Measurements from ENCODE around the gene COMT. TPM values are rescaled to one million over a fixed set of nuclear protein-coding genes. Genes with fewer than 3 reads are reported as not detected.
"Not testable (repeated sequence)": the region's sequence is repeated elsewhere in the genome, so short reads cannot be mapped to it uniquely, and the experiment has no call there.

COMT gene
- total and polyA plus RNA-seq, 3 experiments from 2014 or later = 89.3 to 93.7 (median 92.7) TPM

DNA sequence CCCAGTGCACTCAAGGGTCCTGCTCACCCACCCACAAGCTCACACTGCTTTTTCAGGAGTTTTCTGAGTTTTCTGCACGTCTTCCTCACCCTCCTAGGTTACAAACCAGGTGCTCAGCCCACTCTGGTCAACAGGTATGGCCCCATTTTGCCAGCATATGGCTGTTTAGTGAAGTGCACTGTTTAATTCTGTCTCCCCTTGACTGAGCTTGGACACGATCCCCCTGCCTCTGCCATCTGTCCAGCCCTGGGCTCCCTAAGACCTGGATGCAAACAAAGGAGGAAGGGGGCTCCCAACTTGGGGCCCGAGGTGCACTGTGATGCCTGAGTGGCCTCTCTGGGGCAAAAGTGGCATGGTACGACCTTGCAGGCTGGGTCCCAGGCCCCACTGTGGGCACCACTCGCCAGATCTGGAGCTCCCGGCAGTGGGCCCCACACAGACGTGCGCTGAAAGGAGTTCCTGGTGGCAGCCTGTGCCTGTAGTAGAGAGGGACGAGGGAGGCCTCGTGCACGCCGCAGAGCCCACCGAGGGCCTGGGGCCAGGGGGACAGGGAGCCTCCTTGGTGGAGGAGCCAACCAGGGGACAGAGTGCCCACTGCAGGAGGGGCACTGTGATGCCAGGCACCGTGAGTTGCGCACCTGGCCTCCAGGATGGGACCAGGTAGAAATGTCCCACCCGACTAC is 37.3 kb upstream of the COMT start:
- Histone ChIP-seq H3K4me1 (ENCODE audit: insufficient read depth, low read length) (peaks cover under 1% of the 10 kb centered on the region), H3K27me3 (ENCODE audit: insufficient read depth, low read length, poor library complexity, severe bottlenecking) (no peaks in the 10 kb centered on the region), H3K36me3 (ENCODE audit: insufficient read depth, low read length) (no peaks in the 10 kb centered on the region), H3K9me3 (ENCODE audit: low read length) (no peaks in the 10 kb centered on the region), H3K4me3 (ENCODE audit: low read length) (no peak overlapping the region), H3K27ac (ENCODE audit: low read depth, low read length) (no peak overlapping the region)
- H3K4me3 Mint-ChIP-seq = peak overlapping the region in 1 of 7 donors; percentile 32
- no peak overlapping the region for H3K27ac Mint-ChIP-seq
- ChIA-PET POLR2A (interaction anchor here (0.9 kb wide), 1 partner anchor 12 kb away, joined by 3 read pairs; no protein-coding TSS in a partner anchor), CTCF (interaction anchor here (1.3 to 5.3 kb wide), 3 partner anchors 10 to 174 kb away, joined by 3 to 35 read pairs (median 4); no protein-coding TSS in a partner anchor)
- no peaks in the 10 kb centered on the region for H3K27me3 Mint-ChIP-seq
- peaks cover 2 to 35% (median 6%) of the 10 kb centered on the region in 3 donors for H3K36me3 Mint-ChIP-seq
- no peaks in the 10 kb centered on the region for H3K4me1 Mint-ChIP-seq
- H3K9me3 Mint-ChIP-seq = no peaks in the 10 kb centered on the region
- DNase-seq = no peak

- H3K9me3 Mint-ChIP-seq = no peaks in the 10 kb centered on the region
- Histone ChIP-seq H3K36me3 (ENCODE audit: insufficient read depth, low read length) (no peaks in the 10 kb centered on the region), H3K4me3 (ENCODE audit: low read length) (no peak overlapping the region), H3K27ac (ENCODE audit: low read depth, low read length) (no peak overlapping the region), H3K27me3 (ENCODE audit: insufficient read depth, low read length, poor library complexity, severe bottlenecking) (no peaks in the 10 kb centered on the region), H3K9me3 (ENCODE audit: low read length) (no peaks in the 10 kb centered on the region), H3K4me1 (ENCODE audit: insufficient read depth, low read length) (peaks cover 6% of the 10 kb centered on the region)
- H3K4me1 Mint-ChIP-seq = peaks cover 1 to 6% (median 3%) of the 10 kb centered on the region in 3 donors
- no peak for DNase-seq
- ChIA-PET POLR2A (interaction anchor here (0.9 kb wide), 1 partner anchor 13 kb away, joined by 3 read pairs; no protein-coding TSS in a partner anchor), CTCF (interaction anchor here (1.6 to 5.3 kb wide), 2 partner anchors 10 to 175 kb away, joined by 4 to 35 read pairs; no protein-coding TSS in a partner anchor)
- no peak overlapping the region for H3K4me3 Mint-ChIP-seq
- H3K27ac Mint-ChIP-seq = no peak overlapping the region
- H3K27me3 Mint-ChIP-seq = no peaks in the 10 kb centered on the region
- peaks cover 2 to 34% (median 11%) of the 10 kb centered on the region in 3 donors for H3K36me3 Mint-ChIP-seq
Observed at GRCh38 chr22:19904935-19905334, 36.6 kb upstream of the COMT start.

- H3K9me3 Mint-ChIP-seq = no peaks in the 10 kb centered on the region
- H3K27ac Mint-ChIP-seq = peak overlapping the region in 1 of 8 donors; percentile 46
- ChIA-PET POLR2A (no interaction called here), CTCF (interaction anchor here (1.6 to 5.3 kb wide), 2 partner anchors 11 to 176 kb away, joined by 4 to 35 read pairs; no protein-coding TSS in a partner anchor)
- Histone ChIP-seq H3K27ac (ENCODE audit: low read depth, low read length) (no peak overlapping the region), H3K9me3 (ENCODE audit: low read length) (no peaks in the 10 kb centered on the region), H3K4me3 (ENCODE audit: low read length) (no peak overlapping the region), H3K27me3 (ENCODE audit: insufficient read depth, low read length, poor library complexity, severe bottlenecking) (no peaks in the 10 kb centered on the region), H3K36me3 (ENCODE audit: insufficient read depth, low read length) (no peaks in the 10 kb centered on the region), H3K4me1 (ENCODE audit: insufficient read depth, low read length) (peaks cover 6% of the 10 kb centered on the region)
- H3K4me3 Mint-ChIP-seq = no peak overlapping the region
- peaks cover 2 to 38% (median 12%) of the 10 kb centered on the region in 3 donors for H3K36me3 Mint-ChIP-seq
- H3K27me3 Mint-ChIP-seq = no peaks in the 10 kb centered on the region
- no peak for DNase-seq
- peaks cover 1 to 8% (median 4%) of the 10 kb centered on the region in 3 donors for H3K4me1 Mint-ChIP-seq
Observed at GRCh38 chr22:19905347-19906276, 36.0 kb upstream of the COMT start.

- H3K27ac Mint-ChIP-seq; H3K4me3 ChIP-seq (ENCODE audit: low read length); H3K27me3 Mint-ChIP-seq; H3K9me3 ChIP-seq (ENCODE audit: low read length); H3K27me3 ChIP-seq (ENCODE audit: insufficient read depth, low read length, poor library complexity, severe bottlenecking); POLR2A ChIA-PET; H3K27ac ChIP-seq (ENCODE audit: low read depth, low read length); H3K4me1 Mint-ChIP-seq; DNase-seq; H3K36me3 ChIP-seq (ENCODE audit: insufficient read depth, low read length); H3K9me3 Mint-ChIP-seq; H3K4me3 Mint-ChIP-seq; H3K4me1 ChIP-seq (ENCODE audit: insufficient read depth, low read length): not testable (repeated sequence)
- CTCF ChIA-PET = interaction anchor here (5.3 kb wide), 1 partner anchor 177 kb away, joined by 35 read pairs; no protein-coding TSS in a partner anchor
- H3K36me3 Mint-ChIP-seq = peaks cover 2 to 40% (median 12%) of the 10 kb centered on the region in 3 donors
Observed at GRCh38 chr22:19906864-19907263, 34.7 kb upstream of the COMT start.

- DNase-seq; POLR2A ChIA-PET; H3K4me3 ChIP-seq (ENCODE audit: low read length); H3K4me1 Mint-ChIP-seq; H3K9me3 ChIP-seq (ENCODE audit: low read length); H3K4me3 Mint-ChIP-seq; H3K27ac Mint-ChIP-seq; H3K36me3 ChIP-seq (ENCODE audit: insufficient read depth, low read length); H3K27me3 Mint-ChIP-seq; H3K27me3 ChIP-seq (ENCODE audit: insufficient read depth, low read length, poor library complexity, severe bottlenecking); H3K27ac ChIP-seq (ENCODE audit: low read depth, low read length); H3K4me1 ChIP-seq (ENCODE audit: insufficient read depth, low read length); H3K9me3 Mint-ChIP-seq: not testable (repeated sequence)
- H3K36me3 Mint-ChIP-seq = peaks cover 2 to 38% (median 12%) of the 10 kb centered on the region in 3 donors
- CTCF ChIA-PET = interaction anchor here (0.9 kb wide), 1 partner anchor 177 kb away, joined by 4 read pairs; no protein-coding TSS in a partner anchor
Observed at GRCh38 chr22:19907902-19908301, 33.7 kb upstream of the COMT start.

DNA sequence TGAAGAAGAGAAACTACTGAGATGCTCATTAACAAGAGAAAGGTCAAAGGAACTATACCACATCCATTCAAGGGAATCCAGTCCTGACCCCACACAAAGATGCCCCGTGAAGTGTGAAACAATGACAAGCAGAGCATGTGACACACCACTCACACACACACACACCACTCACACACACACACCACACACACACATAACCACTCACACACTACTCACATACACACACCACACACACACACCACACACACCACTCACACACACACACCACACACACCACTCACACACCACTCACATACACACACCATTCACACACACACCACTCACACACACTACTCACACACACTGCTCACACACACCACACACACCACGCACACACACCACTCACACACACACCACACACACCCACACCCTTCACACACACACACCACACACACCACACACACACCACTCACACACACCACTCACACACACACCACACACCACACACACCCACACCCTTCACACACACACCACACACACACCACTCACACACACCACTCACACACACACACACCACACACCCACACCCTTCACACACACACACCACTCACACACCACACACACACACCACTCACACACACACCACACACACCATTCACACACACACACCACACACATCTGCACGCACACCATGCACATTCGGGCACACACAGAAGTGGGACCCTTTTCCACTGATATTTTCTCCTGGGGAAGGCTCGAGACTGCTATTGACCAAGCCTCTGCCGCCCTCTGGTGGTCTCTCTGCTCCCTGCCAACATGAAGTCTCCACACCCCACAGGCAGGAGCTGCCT is 32.0 kb upstream of the COMT start:
- H3K27ac ChIP-seq (ENCODE audit: low read depth, low read length) = no peak overlapping the region
- peak; percentile 65 to 85 (median 76) for DNase-seq
- Mint-ChIP-seq H3K27me3 (no peaks in the 10 kb centered on the region), H3K27ac (peak overlapping the region in 5 of 8 donors; percentile 12 to 96 (median 87)), H3K36me3 (peaks cover 14 to 53% (median 24%) of the 10 kb centered on the region in 3 donors), H3K4me1 (peaks cover 1 to 8% (median 4%) of the 10 kb centered on the region in 3 donors), H3K4me3 (peak overlapping the region in 1 of 7 donors; percentile 57), H3K9me3 (no peaks in the 10 kb centered on the region)
- H3K36me3 ChIP-seq (ENCODE audit: insufficient read depth, low read length) = peaks cover 15% of the 10 kb centered on the region
- ChIA-PET POLR2A (interaction anchor here (0.7 to 1.0 kb wide), 2 partner anchors 33 to 179 kb away, joined by 4 read pairs; no protein-coding TSS in a partner anchor), CTCF (interaction anchor here (0.6 to 5.5 kb wide), 16 partner anchors 9 to 189 kb away, joined by 3 to 111 read pairs (median 4); no protein-coding TSS in a partner anchor)
- no peaks in the 10 kb centered on the region for H3K27me3 ChIP-seq (ENCODE audit: insufficient read depth, low read length, poor library complexity, severe bottlenecking)
- no peaks in the 10 kb centered on the region for H3K9me3 ChIP-seq (ENCODE audit: low read length)
- H3K4me3 ChIP-seq (ENCODE audit: low read length) = no peak overlapping the region
- peaks cover 6% of the 10 kb centered on the region for H3K4me1 ChIP-seq (ENCODE audit: insufficient read depth, low read length)

GRCh38 chr22:19910180-19910744 is 31.3 kb upstream of the COMT start:
- Mint-ChIP-seq H3K9me3 (no peaks in the 10 kb centered on the region), H3K27ac (peak overlapping the region in 4 of 8 donors; percentile 12 to 96 (median 84))
- POLR2A ChIA-PET = interaction anchor here (0.7 to 1.0 kb wide), 2 partner anchors 32 to 180 kb away, joined by 4 read pairs; no protein-coding TSS in a partner anchor

More at GRCh38 chr22:19910180-19910744, 31.3 kb upstream of the COMT start:
- H3K36me3 ChIP-seq (ENCODE audit: insufficient read depth, low read length) = peaks cover 19% of the 10 kb centered on the region
- CTCF ChIA-PET = interaction anchor here (0.6 to 5.5 kb wide), 17 partner anchors 8 to 190 kb away, joined by 3 to 111 read pairs (median 4); no protein-coding TSS in a partner anchor
- Mint-ChIP-seq H3K27me3 (no peaks in the 10 kb centered on the region), H3K4me1 (peaks cover 1 to 8% (median 4%) of the 10 kb centered on the region in 3 donors), H3K4me3 (no peak overlapping the region), H3K36me3 (peaks cover 19 to 57% (median 29%) of the 10 kb centered on the region in 3 donors)
- H3K4me1 ChIP-seq (ENCODE audit: insufficient read depth, low read length) = peaks cover 6% of the 10 kb centered on the region
- H3K27ac ChIP-seq (ENCODE audit: low read depth, low read length) = no peak overlapping the region
- no peaks in the 10 kb centered on the region for H3K9me3 ChIP-seq (ENCODE audit: low read length)
- H3K27me3 ChIP-seq (ENCODE audit: insufficient read depth, low read length, poor library complexity, severe bottlenecking) = no peaks in the 10 kb centered on the region
- DNase-seq = no peak
- H3K4me3 ChIP-seq (ENCODE audit: low read length) = no peak overlapping the region

Measured in CD8-positive, alpha-beta memory T cell (primary cell).